Mesendoderm (in vitro differentiated cells): ENCODE results near the gene LY86.

ENCODE experiments used
- DNase-seq: peaks from one replicate; pipeline ENCODE4 v3.0.0; 2013
- H2AK5ac ChIP-seq: 2 replicates; pipeline ENCODE4 v1.6.1; 2013; ENCODE audit warnings: low read length, inconsistent platforms
- H2BK120ac ChIP-seq: 2 replicates; pipeline ENCODE4 v1.6.1; 2013; ENCODE audit warnings: low read depth, mild to moderate bottlenecking, low read length, moderate library complexity, mixed read lengths
- H2BK15ac ChIP-seq: replicated peaks from 2 replicates; pipeline ENCODE4 v1.6.1; 2013; ENCODE audit warnings: low read depth, mild to moderate bottlenecking, moderate library complexity
- H2BK5ac ChIP-seq: 2 replicates; pipeline ENCODE4 v1.6.1; 2013; ENCODE audit warnings: low read length, inconsistent platforms
- H3K18ac ChIP-seq: 2 replicates; pipeline ENCODE4 v1.6.1; 2013; ENCODE audit warnings: mild to moderate bottlenecking, low read length, mixed read lengths
- H3K23ac ChIP-seq: one replicate; pipeline ENCODE4 v1.6.1; 2013; ENCODE audit warnings: low read length
- H3K27ac ChIP-seq: 2 replicates; pipeline ENCODE4 v1.5.1; 2013; ENCODE audit warnings: low read depth, mild to moderate bottlenecking, inconsistent platforms, low read length, moderate library complexity
- H3K27me3 ChIP-seq: 2 replicates; pipeline ENCODE4 v1.6.1; 2013; ENCODE audit warnings: low read length, control low read depth, mild to moderate bottlenecking, inconsistent platforms; ENCODE audit not compliant: insufficient read depth, poor library complexity
- H3K36me3 ChIP-seq: 2 replicates; pipeline ENCODE4 v1.6.1; 2013; ENCODE audit warnings: low read length, inconsistent platforms; ENCODE audit not compliant: control insufficient read depth, insufficient read depth
- H3K4ac ChIP-seq: one replicate; pipeline ENCODE4 v1.6.1; 2013; ENCODE audit warnings: low read depth, mild to moderate bottlenecking, low read length, moderate library complexity
- H3K4me1 ChIP-seq: 2 replicates; pipeline ENCODE4 v1.6.1; 2013; ENCODE audit warnings: low read depth, low read length, inconsistent platforms; ENCODE audit not compliant: control insufficient read depth
- H3K4me2 ChIP-seq: 2 replicates; pipeline ENCODE4 v1.6.1; 2013; ENCODE audit warnings: low read length
- H3K4me3 ChIP-seq: 2 replicates; pipeline ENCODE4 v1.5.1; 2013; ENCODE audit warnings: mild to moderate bottlenecking, low read length
- H3K56ac ChIP-seq: one replicate; pipeline ENCODE4 v1.6.1; 2013; ENCODE audit warnings: low read length
- H3K79me1 ChIP-seq: 2 replicates; pipeline ENCODE4 v1.6.1; 2013; ENCODE audit warnings: low read length, inconsistent platforms
- H3K79me2 ChIP-seq: 2 replicates; pipeline ENCODE4 v1.6.1; 2013; ENCODE audit warnings: mild to moderate bottlenecking, low read length; ENCODE audit not compliant: control insufficient read depth, insufficient read depth
- H3K9ac ChIP-seq: 2 replicates; pipeline ENCODE4 v1.6.1; 2013; ENCODE audit warnings: low read length, inconsistent platforms
- H4K5ac ChIP-seq: one replicate; pipeline ENCODE4 v1.6.1; 2013; ENCODE audit warnings: low read length
- H4K8ac ChIP-seq: one replicate; pipeline ENCODE4 v1.6.1; 2013; ENCODE audit warnings: low read depth, mild to moderate bottlenecking, control low read depth, low read length, moderate library complexity
- WGBS: extraction: QIAGEN DNeasy Blood & Tissue Kit; methylation state at CpG from one replicate; pipeline ENCODE4 v1.1.7; 2013; ENCODE audit warnings: low lambda C conversion rate, missing lambda C conversion rate; ENCODE audit not compliant: insufficient coverage; ENCODE audit errors: extremely low coverage; 5-methylcytosine and 5-hydroxymethylcytosine counted together

The LY86 gene

GRCh38 chr6:6648692-6649343 is 60.3 kb downstream of the LY86 start:
- no peak overlapping the region for H3K9ac ChIP-seq
- no peak overlapping the region for H2BK5ac ChIP-seq
- no peak overlapping the region for H3K4me2 ChIP-seq
- no peak overlapping the region for H4K8ac ChIP-seq
- no peak overlapping the region for H4K5ac ChIP-seq
- no peaks in the 10 kb centered on the region for H3K79me2 ChIP-seq
- no peak overlapping the region for H2BK15ac ChIP-seq
- no peak overlapping the region for H2AK5ac ChIP-seq
- no peak overlapping the region for H3K4ac ChIP-seq
- H3K56ac ChIP-seq = no peak overlapping the region
- H2BK120ac ChIP-seq = no peak overlapping the region
- no peaks in the 10 kb centered on the region for H3K27me3 ChIP-seq
- no peak overlapping the region for H3K27ac ChIP-seq
- no peaks in the 10 kb centered on the region for H3K4me1 ChIP-seq
- H3K79me1 ChIP-seq = no peaks in the 10 kb centered on the region
- no peak overlapping the region for H3K23ac ChIP-seq
- no peak overlapping the region for H3K18ac ChIP-seq
- no peaks in the 10 kb centered on the region for H3K36me3 ChIP-seq
- no CpG with 5 or more reads among the region's 5 CpGs for WGBS
- no peak for DNase-seq
- H3K4me3 ChIP-seq = no peak overlapping the region

GRCh38 chr6:6649824-6650349 is 61.4 kb downstream of the LY86 start:
- no peaks in the 10 kb centered on the region for H3K79me1 ChIP-seq
- H2BK120ac ChIP-seq = no peak overlapping the region
- no peak overlapping the region for H3K18ac ChIP-seq
- H3K4me3 ChIP-seq = no peak overlapping the region
- no peak overlapping the region for H4K5ac ChIP-seq
- DNase-seq = no peak
- no peak overlapping the region for H3K9ac ChIP-seq
- no peaks in the 10 kb centered on the region for H3K79me2 ChIP-seq
- no peaks in the 10 kb centered on the region for H3K27me3 ChIP-seq
- no peak overlapping the region for H3K27ac ChIP-seq
- no peak overlapping the region for H4K8ac ChIP-seq
- H3K56ac ChIP-seq = no peak overlapping the region
- no CpG with 5 or more reads among the region's 7 CpGs for WGBS
- no peak overlapping the region for H2BK15ac ChIP-seq
- no peaks in the 10 kb centered on the region for H3K4me1 ChIP-seq
- H2BK5ac ChIP-seq = no peak overlapping the region
- H3K4me2 ChIP-seq = no peak overlapping the region
- H2AK5ac ChIP-seq = no peak overlapping the region
- H3K23ac ChIP-seq = no peak overlapping the region
- no peak overlapping the region for H3K4ac ChIP-seq
- H3K36me3 ChIP-seq = no peaks in the 10 kb centered on the region

- Histone ChIP-seq H3K56ac (no peak overlapping the region), H3K36me3 (no peaks in the 10 kb centered on the region), H3K4me3 (no peak overlapping the region), H3K4ac (no peak overlapping the region), H2BK15ac (no peak overlapping the region), H3K4me1 (no peaks in the 10 kb centered on the region), H2BK120ac (no peak overlapping the region), H4K5ac (no peak overlapping the region), H3K79me2 (no peaks in the 10 kb centered on the region), H3K23ac (no peak overlapping the region), H3K4me2 (no peak overlapping the region), H2BK5ac (no peak overlapping the region), H3K79me1 (no peaks in the 10 kb centered on the region), H3K27ac (no peak overlapping the region), H3K18ac (no peak overlapping the region), H3K27me3 (no peaks in the 10 kb centered on the region), H3K9ac (no peak overlapping the region), H4K8ac (no peak overlapping the region), H2AK5ac (no peak overlapping the region)
- DNase-seq = no peak
These were observed 62.3 kb downstream of the LY86 start for GRCh38 chr6:6650839-6651238.

- no peak overlapping the region for H3K4me3 ChIP-seq
- H3K4ac ChIP-seq = no peak overlapping the region
- no peaks in the 10 kb centered on the region for H3K4me1 ChIP-seq
- H3K79me2 ChIP-seq = no peaks in the 10 kb centered on the region
- no peak overlapping the region for H2BK5ac ChIP-seq
- no peak overlapping the region for H3K18ac ChIP-seq
- H4K5ac ChIP-seq = no peak overlapping the region
- H3K36me3 ChIP-seq = no peaks in the 10 kb centered on the region
- no peak overlapping the region for H3K27ac ChIP-seq
- no peak overlapping the region for H3K9ac ChIP-seq
- no peaks in the 10 kb centered on the region for H3K79me1 ChIP-seq
- no peak for DNase-seq
- no peak overlapping the region for H3K23ac ChIP-seq
- H4K8ac ChIP-seq = no peak overlapping the region
- no peak overlapping the region for H2BK120ac ChIP-seq
- H2BK15ac ChIP-seq = no peak overlapping the region
- H3K4me2 ChIP-seq = no peak overlapping the region
- H3K27me3 ChIP-seq = no peaks in the 10 kb centered on the region
- no peak overlapping the region for H2AK5ac ChIP-seq
- no peak overlapping the region for H3K56ac ChIP-seq
These were observed 62.8 kb downstream of the LY86 start for GRCh38 chr6:6651335-6651734.

- H3K4me2 ChIP-seq = no peak overlapping the region
- H4K5ac ChIP-seq = no peak overlapping the region
- no peak overlapping the region for H2BK5ac ChIP-seq
- H3K4ac ChIP-seq = no peak overlapping the region
- H3K4me1 ChIP-seq = no peaks in the 10 kb centered on the region
- H3K79me2 ChIP-seq = no peaks in the 10 kb centered on the region
- no peak overlapping the region for H2AK5ac ChIP-seq
- H3K4me3 ChIP-seq = no peak overlapping the region
- no CpG with 5 or more reads among the region's 5 CpGs for WGBS
- H3K27ac ChIP-seq = no peak overlapping the region
- H3K18ac ChIP-seq = no peak overlapping the region
- DNase-seq = no peak
- no peak overlapping the region for H3K56ac ChIP-seq
- no peaks in the 10 kb centered on the region for H3K79me1 ChIP-seq
- H3K36me3 ChIP-seq = no peaks in the 10 kb centered on the region
- H4K8ac ChIP-seq = no peak overlapping the region
- no peak overlapping the region for H2BK120ac ChIP-seq
- H3K9ac ChIP-seq = no peak overlapping the region
- H3K27me3 ChIP-seq = no peaks in the 10 kb centered on the region
- no peak overlapping the region for H2BK15ac ChIP-seq
- H3K23ac ChIP-seq = no peak overlapping the region
These were observed 64.4 kb downstream of the LY86 start for GRCh38 chr6:6652932-6653331.
